WI38 (cell line): Measurements from ENCODE around the gene NPAS4.

Experiments used
- H3K4me3 ChIP-seq: 2 replicates; pipeline ENCODE4 v1.5.1; 2011; ENCODE audit warnings: low read depth, mild to moderate bottlenecking, control low read depth, low read length
- TF ChIP-seq, protein P1 (sequence below): IDR thresholded peaks from 2 replicates; pipeline ENCODE4 v1.5.1; 2012; ENCODE audit warnings: low read depth, mild to moderate bottlenecking, control low read depth, low read length

Gene NPAS4

DNA sequence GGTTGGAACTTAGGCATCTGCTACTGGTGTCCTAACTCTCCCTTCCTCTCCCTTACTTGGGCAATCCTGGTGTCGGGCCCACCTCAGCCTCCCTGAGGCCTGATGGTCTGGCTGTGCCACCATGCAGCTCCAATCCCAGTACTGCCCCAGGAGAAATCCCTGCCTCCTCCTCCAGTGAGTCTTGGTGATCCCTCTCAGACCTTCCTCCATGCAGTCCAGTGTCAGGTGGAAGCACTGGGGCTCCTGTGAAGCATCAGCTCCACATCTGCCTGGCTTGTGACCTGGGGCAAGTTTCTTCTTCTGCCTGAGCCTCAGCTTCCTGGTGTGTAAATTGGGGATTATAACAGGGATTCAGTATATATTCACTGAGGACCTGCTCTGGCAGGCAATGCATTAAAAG is 44.1 kb downstream of the NPAS4 start:
- TF ChIP-seq, protein P1, sequence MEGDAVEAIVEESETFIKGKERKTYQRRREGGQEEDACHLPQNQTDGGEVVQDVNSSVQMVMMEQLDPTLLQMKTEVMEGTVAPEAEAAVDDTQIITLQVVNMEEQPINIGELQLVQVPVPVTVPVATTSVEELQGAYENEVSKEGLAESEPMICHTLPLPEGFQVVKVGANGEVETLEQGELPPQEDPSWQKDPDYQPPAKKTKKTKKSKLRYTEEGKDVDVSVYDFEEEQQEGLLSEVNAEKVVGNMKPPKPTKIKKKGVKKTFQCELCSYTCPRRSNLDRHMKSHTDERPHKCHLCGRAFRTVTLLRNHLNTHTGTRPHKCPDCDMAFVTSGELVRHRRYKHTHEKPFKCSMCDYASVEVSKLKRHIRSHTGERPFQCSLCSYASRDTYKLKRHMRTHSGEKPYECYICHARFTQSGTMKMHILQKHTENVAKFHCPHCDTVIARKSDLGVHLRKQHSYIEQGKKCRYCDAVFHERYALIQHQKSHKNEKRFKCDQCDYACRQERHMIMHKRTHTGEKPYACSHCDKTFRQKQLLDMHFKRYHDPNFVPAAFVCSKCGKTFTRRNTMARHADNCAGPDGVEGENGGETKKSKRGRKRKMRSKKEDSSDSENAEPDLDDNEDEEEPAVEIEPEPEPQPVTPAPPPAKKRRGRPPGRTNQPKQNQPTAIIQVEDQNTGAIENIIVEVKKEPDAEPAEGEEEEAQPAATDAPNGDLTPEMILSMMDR, result no peak
- H3K4me3 ChIP-seq, result no peak overlapping the region

DNA sequence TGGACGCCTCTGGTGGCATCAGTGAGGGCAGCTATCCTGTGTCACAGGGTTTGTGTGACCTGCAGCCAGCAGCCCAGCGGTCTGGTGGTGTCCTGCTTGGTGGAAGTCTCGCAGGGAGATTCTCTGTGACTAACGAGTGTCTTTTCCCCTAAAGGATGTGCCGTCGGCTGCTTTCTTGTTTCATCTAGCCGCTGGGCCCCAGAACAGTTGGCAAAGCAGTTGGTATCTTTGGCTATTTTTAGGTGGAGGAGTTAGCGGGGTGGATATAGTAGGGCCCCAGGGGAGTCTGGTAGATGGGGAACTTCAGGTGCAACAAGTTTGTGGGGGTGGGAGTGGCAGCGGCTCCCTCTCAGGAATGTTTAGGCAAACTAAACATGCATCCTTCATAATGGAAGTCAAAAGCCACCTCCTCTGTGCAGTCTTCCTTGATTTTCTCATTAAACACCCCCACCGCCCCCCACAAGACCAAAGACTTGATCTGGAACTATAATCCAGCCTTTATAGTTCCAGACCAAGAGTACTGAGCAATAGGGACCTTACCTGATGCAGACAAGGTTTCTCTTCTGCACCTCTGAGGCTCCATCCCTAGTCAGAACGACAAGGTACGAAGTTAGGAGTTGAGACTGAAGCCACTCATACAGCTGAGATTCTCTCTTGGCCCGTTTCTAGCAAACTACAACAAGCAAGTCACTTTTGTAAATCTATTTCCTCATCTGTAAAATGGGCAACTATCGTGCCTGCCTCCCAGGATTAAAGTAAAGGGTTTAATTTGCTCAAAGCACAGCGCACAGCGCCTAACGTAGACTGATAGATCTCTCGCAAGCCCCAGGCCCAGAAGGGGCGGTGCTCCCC is 44.8 kb downstream of the NPAS4 start:
- peak overlapping the region; percentile 62 for H3K4me3 ChIP-seq
- TF ChIP-seq, protein P1, result no peak

DNA sequence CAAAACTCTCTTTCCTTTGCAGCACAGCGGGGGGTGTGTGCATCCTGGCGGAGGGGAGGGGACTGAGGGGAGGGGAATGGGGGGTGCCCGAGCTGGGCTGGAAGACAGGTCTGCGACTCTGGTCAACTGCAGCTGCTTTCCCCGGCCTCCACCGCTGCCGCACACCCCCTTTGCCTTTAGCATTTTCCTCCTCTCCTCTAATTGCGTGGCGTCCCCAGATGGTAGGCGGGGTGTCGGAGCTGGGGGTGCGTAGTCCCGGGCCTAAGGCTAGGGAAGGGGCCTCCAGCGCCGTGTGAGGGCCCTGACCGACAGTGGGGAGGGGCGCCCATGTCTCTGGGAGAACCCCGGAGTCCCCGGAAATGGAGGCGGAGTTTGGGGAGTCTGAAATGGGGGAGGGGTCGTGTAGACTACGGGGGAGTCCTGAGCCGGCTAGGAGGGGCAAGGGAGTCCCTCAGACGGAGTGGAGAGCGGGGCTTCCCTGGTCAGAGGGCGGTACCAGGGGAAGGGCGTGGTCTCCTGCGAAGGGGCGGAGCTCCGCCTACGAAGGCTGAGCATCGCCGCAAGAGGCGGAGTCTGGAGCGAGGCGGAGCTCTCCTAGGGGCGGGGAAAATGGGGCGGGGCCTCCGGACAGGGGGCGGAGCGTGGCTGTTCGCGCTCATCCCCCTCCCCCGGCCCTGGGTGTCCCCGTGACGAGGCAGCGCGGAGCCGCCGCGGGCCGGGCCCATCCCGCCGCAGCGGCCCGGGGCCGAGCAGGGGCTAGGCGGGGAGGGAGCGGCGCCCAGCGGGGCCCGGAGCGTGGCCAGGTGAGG is 45.6 kb downstream of the NPAS4 start, which contains the start of gene PELI3:
TSS of gene PELI3 (plus strand) at position 681 of the 809 bp plus-strand sequence. CDS start 1,224 bp downstream, outside the sequence.
- peak within 1 kb of the TSS; percentile 62 for H3K4me3 ChIP-seq
- TF ChIP-seq, protein P1, result no peak

DNA sequence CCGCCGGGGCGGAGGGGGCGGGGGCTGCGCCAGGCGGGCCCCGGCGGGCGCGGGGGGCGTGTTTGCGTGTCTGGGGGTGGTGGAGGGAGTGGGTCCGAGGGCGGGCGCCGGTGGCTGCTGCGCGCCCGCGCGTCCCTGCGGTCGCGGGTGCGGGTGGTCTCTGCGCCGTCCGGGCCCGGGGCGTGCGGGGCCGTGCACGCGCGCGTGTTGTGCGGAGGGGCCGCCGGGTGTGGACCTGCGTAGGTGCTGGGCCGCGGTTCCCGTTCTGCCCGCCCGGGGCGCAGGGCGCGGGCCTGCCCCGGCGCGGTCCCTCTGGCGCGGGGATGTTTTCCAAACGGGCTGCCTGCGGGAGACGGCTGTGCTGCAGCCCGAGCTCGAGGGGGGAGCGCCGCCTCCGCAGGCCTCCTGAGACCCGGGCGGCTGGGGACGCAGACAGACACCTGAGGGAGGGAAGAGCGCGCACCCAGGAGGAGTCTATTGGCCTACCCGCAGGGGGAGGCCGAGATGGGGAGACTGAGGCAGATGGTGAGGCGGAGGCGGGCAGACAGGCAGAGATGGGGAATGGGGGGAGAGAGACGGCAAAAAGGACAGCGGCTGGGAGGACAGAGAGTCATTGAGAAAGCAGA is 46.3 kb downstream of the NPAS4 start:
- peak overlapping the region; percentile 62 for H3K4me3 ChIP-seq
- TF ChIP-seq, protein P1, result 0 out of 2 replicates have a peak, but pooled peaks have one; percentile 13

DNA sequence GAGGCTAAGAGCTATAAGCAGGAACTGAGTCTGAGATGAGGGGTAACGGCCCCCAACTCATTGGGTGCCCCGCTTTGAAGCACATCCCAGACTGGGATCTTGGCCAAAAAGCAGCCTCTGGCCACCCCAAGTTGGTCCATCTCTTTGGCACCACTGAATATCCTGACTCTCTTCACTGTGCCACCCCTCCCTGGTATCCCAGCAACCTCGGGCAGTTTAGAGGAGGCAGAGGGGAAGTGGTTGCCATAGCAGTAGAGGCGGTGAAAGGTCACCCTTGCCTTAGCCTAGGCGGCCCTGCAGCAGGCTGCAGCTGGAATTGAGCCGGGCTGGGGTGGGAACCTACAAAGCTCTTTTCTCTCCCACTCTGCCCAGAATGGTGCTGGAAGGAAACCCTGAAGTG is 46.9 kb downstream of the NPAS4 start:
- TF ChIP-seq, protein P1, result no peak
- H3K4me3 ChIP-seq, result peak overlapping the region; percentile 62

DNA sequence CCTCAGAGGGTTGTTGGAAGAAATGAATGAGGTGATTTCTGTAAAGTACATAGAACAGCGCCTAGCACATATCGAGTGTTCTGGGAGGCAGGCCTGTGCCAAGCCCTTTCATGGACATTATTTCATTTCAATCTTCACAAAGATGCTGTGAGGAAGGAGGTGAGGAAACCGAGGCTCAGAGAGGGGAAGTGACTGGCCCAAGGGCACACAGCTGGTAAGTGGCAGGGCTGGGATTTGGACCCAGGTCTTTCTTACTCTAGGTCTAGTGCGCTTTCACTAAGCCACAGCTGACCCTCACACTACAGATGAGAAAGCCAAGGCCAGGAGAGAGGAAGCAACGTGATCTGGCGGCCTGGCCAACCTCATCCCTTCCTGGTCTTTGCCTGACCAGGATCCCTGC is 47.9 kb downstream of the NPAS4 start:
- H3K4me3 ChIP-seq, result no peak overlapping the region
- TF ChIP-seq, protein P1, result no peak
